Measurements from ENCODE around the gene MZF1.

Gene MZF1

GRCh38 chr19:58556622-58557220, 16.4 kb downstream of the MZF1 start:
- DNase-seq (ENCODE audit: low read depth in 2 of 2, low spot score in 1 of 2) = no peak

DNA sequence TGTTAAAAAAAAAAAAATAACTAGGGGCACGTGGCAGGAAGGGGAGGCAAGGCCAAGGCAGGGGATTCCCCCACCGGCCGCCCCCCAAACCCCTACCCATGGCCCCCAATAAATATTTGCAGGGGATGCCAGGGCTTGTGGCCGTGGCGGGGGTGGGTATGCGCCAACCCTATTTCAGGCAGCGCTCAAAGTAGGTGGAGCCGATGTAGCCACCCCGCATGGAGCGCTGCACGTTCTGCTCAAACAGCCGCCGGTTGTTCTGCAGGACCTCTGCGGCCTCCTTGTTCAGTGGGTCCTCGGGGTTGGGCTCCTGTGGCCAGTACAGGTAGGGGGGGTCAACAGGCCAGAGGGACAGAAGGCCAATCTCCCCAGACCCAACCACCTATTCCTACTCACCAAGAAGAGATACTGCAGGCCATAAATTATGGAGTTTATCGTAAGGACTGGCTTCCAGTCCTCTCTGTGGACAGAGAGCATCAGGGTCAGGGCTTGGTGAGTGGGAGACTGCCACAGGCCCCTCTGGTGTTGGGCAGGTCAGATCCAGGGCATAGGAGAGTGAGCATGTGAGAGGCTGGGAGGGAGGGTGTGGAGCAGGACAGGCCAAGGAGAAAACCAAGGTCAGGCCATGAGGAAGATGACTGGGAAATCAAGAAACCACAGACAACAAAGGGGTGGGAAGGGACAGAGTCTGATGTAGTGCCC, 17.1 kb downstream of the MZF1 start:
- no peak for DNase-seq (ENCODE audit: low read depth in 2 of 2, low spot score in 1 of 2)

DNA sequence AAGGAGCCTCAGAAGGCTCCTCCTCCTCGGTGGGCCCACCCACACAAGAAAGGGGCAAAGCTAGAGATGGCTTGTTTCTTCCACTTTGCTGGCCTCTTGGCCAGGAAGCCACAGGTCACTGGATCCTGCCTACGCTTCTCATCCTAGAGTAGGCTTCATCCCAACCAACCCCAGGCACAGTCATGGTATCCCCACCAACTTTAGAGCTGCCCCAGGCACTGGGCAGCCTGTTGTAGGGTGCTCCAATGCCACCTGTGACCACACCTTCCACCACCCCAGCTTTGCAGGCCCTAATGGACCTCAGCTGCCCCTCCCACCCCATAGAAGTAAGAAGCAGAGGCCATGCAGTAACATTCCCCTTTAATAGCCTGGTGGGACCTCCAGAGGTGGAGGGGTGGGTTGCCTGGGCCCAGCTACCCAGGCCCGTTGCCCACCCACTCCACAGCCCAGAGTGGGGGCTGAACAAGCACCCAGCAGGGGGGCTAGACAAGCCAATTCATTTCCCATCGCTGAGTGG, 17.7 kb downstream of the MZF1 start:
- no peak for DNase-seq (ENCODE audit: low read depth in 2 of 2, low spot score in 1 of 2)

GRCh38 chr19:58554494-58555368, 18.4 kb downstream of the MZF1 start, which contains the start of gene CHMP2A:
TSS of gene CHMP2A (minus strand) at chr19:58555105. CDS start at chr19:58554212, 893 bp downstream.
- DNase-seq (ENCODE audit: low read depth in 2 of 2, low spot score in 1 of 2) = peak; percentile 97 to 98

DNA sequence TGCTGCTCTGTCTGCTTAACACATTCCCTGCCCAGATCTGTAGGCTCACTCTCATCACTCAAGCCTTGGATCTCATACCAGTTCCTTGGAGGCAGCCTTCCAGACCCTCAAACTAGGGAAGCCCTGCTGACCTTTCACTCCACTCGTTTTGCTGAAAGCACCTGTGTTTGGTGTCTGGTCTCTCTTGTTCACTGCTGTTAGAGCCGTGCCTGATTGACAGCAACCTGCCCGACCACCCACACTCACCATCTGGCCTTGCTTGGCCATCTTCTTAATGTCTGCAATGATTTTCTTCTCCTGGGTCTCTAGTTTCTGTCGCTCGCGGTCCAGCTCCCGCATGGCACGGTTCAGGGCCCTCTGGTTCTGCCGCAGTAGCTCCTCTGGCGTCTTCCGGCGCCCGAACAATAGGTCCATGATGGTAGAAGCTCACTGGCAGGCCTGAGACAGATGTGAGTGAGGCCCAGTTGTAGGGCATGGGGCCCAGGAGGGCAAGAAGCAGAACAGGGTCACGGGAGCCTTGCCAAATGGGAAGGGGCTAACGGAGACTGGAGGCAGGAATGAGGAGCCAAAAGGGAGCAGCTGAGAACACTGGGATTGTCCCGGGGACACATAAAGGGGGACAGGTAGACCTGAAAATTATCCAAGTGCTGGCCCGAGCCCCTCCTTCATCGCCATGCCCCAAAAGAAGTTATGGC, 19.2 kb downstream of the MZF1 start:
- DNase-seq (ENCODE audit: low read depth in 2 of 2, low spot score in 1 of 2) = no peak

GRCh38 chr19:58552655-58553054, 20.5 kb downstream of the MZF1 start:
- DNase-seq (ENCODE audit: low read depth in 2 of 2, low spot score in 1 of 2) = no peak

DNA sequence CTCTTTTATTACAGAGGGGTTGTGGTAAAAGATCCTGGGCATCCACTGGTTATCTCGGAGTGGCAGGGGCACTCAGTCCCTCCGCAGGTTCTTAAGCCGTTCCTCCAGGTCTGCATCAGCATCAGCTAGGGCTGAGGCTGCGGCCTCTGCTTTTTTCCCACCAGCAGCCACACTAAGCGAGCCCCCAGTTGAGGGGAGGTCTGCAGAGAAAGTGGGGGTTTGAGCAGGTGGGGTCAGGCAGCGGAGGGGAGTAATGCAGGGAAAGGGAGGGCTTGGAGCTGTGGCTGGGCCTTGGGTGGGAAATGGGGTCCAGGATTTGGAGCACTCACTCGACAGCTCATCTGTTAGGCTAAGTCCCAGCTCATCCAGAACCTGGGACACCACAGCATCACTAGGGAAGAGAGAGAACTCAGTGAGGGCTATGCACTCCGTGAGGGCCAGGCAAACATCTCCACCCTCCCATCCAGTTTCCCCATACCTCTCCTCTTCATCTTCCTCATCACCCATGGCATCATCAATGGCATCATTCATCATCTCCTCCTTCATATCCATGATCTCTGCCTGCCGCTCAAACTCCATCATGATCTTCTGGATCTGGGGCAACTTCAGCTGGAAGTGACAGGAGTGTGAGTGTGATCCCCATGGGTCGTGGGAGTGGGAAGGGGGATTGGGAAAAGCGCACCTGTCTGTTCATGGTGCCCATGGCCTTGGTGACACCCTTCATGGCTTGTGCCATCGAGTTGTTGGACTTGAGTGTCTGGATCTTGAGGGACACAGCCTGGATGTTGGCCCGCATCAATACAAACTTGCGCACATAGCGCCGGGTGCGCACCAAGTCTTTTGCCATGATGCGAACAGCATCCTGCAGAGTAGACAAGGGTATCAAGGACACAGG, 21.3 kb downstream of the MZF1 start:
- no peak for DNase-seq (ENCODE audit: low read depth in 2 of 2, low spot score in 1 of 2)

DNA sequence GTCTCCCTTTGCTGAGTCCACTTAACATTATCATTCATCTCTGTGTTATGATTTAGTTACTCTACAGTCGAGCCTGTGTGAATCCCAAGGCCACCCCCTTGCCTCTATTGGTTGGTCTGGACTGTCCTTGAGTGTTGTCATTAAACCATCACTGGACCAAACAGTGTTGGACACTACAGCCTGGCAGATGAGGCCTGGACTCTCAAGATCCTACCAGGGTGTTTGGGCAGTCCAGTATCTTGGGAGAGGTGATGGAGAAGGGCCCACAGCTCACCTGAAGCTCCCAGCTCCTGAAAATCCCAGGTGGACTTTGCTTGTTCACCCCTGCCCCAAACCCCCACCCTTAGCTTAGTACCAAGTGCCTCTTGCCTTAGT, 22.0 kb downstream of the MZF1 start:
- no peak for DNase-seq (ENCODE audit: low read depth in 2 of 2, low spot score in 1 of 2)

- no peak for DNase-seq (ENCODE audit: low read depth in 2 of 2, low spot score in 1 of 2)
Observed at GRCh38 chr19:58550362-58551122, 22.6 kb downstream of the MZF1 start.

DNA sequence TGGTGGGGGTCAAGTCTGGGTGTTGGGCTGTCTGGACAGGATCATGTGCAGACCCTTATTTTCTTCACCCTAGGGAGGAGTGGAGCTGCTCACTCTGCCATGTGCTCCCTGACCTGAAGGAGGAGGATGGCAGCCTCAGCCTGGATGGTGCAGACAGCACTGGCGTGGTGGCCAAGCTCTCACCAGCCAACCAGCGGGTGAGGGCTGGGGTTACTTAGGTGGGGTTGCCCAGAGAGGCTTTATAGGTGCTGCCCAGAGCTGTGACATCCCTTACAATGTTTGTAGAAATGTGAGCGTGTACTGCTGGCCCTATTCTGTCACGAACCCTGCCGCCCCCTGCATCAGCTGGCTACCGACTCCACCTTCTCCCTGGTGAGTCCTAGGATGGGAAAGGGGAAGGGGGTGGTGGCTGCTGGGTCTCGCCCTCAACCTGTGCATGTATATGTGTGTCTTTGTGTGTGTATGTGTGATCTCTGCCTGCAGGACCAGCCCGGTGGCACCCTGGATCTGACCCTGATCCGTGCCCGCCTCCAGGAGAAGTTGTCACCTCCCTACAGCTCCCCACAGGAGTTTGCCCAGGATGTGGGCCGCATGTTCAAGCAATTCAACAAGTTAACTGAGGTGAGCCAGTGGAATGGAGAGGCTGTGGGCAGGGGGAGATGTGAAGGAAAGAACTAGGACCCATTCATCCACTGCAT, 23.3 kb downstream of the MZF1 start:
- DNase-seq (ENCODE audit: low read depth in 2 of 2, low spot score in 1 of 2) = no peak

- DNase-seq (ENCODE audit: low read depth in 2 of 2, low spot score in 1 of 2) = no peak
Observed at GRCh38 chr19:58548859-58549663, 24.1 kb downstream of the MZF1 start.

DNA sequence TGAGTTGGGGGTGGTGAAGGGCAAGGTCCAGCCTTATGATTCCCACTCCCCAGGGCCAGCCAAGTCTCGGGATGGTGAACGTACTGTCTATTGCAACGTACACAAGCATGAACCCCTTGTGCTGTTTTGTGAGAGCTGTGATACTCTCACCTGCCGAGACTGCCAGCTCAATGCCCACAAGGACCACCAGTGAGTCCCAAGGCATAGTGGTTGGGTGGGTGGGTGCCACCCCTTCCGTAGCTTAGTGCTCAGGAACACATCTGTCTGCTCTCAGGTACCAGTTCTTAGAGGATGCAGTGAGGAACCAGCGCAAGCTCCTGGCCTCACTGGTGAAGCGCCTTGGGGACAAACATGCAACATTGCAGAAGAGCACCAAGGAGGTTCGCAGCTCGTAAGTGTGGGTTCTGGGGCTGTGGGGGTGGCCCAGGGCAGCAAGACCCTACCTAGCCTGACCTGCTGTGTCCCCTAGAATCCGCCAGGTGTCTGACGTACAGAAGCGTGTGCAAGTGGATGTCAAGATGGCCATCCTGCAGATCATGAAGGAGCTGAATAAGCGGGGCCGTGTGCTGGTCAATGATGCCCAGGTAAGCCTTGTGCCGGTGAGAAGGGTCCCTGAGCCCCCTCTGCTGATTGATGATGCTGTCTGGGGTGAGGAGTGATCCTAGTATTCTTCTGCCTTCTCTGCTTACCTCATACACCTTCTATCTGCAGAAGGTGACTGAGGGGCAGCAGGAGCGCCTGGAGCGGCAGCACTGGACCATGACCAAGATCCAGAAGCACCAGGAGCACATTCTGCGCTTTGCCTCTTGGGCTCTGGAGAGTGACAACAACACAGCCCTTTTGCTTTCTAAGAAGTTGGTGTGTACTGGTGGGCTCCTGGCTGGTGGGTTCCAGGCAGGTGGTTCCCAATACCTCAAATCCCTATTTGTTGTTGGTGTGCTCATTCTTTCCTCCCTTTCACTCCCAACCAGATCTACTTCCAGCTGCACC, 25.5 kb downstream of the MZF1 start:
- no peak for DNase-seq (ENCODE audit: low read depth in 2 of 2, low spot score in 1 of 2)

GRCh38 chr19:58546019-58546530, 27.1 kb downstream of the MZF1 start:
- no peak for DNase-seq (ENCODE audit: low read depth in 2 of 2, low spot score in 1 of 2)

DNA sequence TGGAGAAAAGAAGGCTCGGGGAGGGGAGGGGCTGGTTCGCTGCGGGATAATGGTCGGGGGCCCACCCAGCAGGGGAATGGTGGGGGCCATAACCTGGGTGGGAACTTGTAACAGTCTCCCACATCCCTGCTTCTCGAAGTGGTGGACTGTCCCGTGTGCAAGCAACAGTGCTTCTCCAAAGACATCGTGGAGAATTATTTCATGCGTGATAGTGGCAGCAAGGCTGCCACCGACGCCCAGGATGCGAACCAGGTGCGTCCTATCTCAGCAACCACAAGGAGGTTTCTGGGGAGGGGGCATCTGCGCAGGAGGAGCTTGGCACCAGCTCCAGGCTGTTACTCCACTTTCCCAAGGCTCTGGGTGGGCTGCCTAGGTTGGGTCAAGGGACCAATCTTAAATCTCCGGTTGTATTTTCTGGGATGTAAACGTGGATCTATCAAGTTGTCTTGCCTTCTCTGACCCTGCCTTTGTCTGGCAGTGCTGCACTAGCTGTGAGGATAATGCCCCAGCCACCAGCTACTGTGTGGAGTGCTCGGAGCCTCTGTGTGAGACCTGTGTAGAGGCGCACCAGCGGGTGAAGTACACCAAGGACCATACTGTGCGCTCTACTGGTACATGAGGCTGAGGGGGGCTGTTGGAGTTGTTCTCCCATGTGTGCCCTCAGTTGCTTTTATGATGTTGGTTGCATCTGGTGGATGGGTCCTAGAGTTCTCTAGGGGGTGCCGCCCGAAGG, 27.7 kb downstream of the MZF1 start:
- DNase-seq (ENCODE audit: low read depth in 2 of 2, low spot score in 1 of 2) = no peak

- peak in 1 of 2 donors; percentile 60 for DNase-seq (ENCODE audit: low read depth in 2 of 2, low spot score in 1 of 2)
Observed at GRCh38 chr19:58544591-58545285, 28.4 kb downstream of the MZF1 start.
